ENCODE results near the gene SYT17. TPM values are rescaled to one million over a fixed set of nuclear protein-coding genes. Genes with fewer than 3 reads are reported as not detected.
"Not testable (repeated sequence)": the region's sequence is repeated elsewhere in the genome, so short reads cannot be mapped to it uniquely, and the experiment has no call there.

SYT17 gene
- total RNA-seq, 1 donor from 2014 or later, result 7.7 TPM

- DNase-seq (ENCODE audit: low spot score) (no peak), ATAC-seq (no peak)
Observed at GRCh38 chr16:19173059-19173458, 5.0 kb downstream of the SYT17 start.

DNA sequence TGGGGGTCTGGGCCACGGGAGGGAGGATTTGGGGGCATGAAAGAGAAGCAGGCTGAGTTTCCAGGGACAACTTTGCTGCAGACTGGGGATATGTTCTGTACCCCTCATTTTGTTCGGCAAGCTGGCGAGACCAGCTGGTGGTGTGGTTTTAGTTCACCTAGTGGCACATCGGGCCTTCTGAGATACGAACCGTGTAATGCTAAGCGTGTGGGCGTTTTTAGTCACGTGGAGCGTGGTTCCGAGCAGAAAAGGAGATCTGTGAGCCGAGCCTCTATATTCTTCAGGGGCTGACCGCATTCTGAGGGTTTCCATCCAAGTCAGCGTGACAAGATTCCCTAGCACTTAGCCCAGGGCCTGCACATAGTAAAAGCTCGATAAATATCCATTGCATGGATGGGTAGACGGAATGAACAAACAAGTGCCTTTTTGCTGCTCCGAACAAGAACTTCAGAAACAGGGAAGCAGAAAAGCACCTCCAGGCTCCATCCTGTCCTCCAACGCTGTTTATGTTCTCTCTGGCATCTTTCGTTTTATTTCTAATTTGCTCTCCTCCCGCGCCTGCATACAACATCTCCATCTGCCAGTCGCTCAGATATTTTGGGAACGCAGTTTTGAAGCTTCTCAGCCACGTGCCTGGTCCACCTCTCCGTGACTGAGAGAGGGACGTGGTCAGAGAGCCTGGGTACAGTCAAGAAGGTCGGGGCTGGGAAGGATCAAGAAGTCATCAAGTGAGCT is 5.8 kb downstream of the SYT17 start:
- DNase-seq (ENCODE audit: low spot score) (no peak), ATAC-seq (no peak)

DNA sequence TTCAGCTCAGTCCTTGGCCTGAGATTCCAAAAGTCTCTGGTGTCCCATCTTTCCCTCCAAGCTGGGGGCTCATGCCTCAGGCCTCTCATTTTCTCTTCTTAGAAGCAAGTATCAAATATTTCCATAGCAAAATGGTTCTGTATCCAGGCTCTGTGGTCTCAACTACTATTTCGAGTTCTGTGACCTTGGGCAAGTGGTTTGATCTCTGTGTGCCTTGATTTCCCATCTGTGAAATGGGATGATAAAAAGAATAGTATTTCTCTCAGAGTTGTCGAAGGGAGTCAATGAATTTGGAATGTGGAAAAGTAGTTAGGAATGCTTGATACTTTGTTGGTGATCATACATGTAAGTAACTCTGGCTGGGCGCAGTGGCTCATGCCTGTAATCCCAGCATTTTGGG is 6.4 kb downstream of the SYT17 start:
- DNase-seq (ENCODE audit: low spot score), result no peak
- ATAC-seq, result no peak

DNA sequence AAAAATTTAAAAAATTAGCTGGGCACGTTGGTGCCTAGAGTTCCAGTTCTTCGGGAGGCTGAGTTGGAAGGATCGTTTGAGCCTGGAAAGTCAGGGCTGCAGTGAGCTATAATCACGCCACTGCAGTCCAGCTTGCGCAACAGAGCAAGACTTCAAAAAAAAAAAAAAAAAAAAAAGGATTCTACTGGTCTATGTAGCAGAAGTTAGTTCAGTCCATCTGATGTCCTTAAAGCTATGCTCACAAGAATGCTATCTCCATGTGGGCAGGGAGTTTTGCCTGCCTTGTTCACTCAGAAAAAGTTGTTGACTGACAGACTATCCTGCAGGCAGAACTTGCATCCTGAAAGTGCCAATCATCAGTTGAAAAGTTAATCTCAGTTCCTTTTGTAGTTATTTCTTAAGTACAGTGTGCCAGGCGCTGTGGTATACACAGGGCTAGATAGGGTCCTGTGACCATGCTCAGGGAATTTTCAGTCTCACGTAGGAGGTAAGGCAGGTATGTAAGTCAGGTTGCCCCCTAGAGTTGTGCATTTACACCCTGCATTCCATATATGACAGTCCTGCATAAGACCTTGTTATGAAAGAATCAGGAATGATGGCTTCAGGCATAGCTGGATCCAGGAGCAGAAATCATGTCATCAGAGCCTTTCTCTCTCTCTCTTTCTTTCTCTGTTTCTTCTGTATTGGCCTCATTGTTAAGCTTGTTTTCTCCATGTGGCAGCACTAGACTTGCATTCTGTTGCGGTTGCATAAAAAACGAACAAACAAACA is 7.6 kb downstream of the SYT17 start:
- peak; percentile 53 for ATAC-seq
- DNase-seq (ENCODE audit: low spot score), result no peak

DNA sequence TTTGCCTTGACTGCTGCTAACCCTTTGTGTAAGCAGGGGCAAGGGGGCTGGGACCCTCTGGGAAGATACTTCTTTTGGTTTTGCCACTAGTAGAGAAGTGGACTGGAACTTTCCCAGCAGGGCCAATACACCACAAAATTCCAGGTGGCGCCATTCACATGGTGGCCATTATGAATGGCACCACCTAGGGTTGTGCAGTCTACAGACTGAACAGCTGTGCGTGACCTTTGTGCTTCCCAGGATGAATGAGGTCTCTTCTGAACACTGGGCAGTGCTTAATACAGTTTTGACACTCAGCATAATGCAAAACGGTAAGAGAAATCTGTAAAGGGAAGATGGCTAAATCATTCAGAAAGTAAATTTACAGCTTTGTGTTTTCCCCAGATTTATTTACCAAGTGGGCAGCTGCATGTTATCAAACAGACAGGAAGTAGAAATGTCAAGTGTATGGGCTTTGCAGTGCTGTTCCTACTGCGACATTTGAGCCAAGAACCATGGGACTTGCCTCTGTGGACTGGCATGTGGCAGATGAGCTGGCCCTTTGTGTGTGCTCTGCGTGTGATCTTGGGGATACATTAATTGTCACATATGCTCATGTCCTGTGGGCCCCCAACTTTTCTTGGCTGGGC is 9.2 kb downstream of the SYT17 start:
- ATAC-seq (no peak), DNase-seq (ENCODE audit: low spot score) (no peak)

- no peak for ATAC-seq
Observed at GRCh38 chr16:19179546-19180490, 11.8 kb downstream of the SYT17 start.

GRCh38 chr16:19180741-19181140 is 12.7 kb downstream of the SYT17 start:
- peak; percentile 10 for ATAC-seq
- no peak for DNase-seq (ENCODE audit: low spot score)

More at GRCh38 chr16:19179546-19180490, 11.8 kb downstream of the SYT17 start:
- DNase-seq (ENCODE audit: low spot score), result no peak

DNA sequence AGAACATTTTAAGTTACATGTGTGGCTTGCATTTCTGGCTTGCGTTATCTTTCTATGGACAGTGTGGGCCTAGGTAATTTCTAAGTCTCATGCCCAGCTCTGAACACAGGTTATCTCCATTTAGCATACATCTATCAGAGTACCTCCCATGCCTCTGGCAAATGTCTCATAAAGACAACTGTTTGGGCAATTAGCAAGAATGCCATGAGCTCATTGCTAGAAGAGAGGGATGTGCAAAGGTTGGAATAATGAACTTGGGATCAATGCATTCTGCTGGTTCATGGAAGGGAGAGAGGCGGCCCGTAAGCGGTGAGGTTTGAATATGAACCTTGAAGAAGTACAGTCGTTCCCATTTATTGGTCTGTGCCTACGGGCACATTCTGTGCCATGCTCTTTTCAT is 14.4 kb downstream of the SYT17 start:
- DNase-seq (ENCODE audit: low spot score) (no peak), ATAC-seq (peak; percentile 37)

DNA sequence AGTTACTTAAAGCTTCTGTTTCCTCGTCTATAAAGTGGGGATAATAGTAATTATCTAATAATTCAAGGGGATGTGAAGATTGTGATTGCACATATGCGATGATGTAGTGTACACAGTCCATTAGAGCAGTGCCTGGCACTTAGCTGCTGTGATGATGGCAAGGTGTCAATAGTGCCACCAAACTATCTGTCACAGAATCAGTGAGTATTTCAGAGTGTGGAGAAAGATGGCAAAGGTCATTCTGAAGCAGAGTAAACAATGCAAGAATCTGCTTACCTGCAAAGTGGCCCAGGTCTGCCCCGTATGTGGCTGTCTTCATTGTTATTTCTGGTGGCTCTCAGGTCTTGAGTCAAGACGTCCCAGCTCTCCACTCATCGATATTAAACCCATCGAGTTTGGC is 15.1 kb downstream of the SYT17 start:
- DNase-seq (ENCODE audit: low spot score), result peak; percentile 72
- peak; percentile 78 for ATAC-seq

- DNase-seq (ENCODE audit: low spot score) (no peak), ATAC-seq (peak; percentile 36)
Observed at GRCh38 chr16:19184823-19185509, 16.9 kb downstream of the SYT17 start.

DNA sequence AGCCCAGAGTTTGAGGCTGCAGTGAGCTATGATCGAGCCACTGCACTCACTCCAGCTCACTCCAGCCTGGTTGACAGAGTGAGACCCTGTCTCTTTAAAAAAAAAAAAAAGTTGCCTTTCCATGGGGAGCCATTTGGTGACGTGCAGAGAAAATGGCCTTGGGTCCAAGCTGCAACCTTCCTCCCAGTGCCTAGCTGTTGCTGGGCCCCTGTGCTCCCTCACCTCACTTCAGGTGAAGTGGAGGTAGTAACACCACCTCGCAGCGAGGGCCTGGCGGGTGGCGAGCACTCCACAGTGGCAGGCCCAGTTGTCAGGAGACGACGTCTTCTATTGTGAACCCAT is 17.4 kb downstream of the SYT17 start:
- DNase-seq (ENCODE audit: low spot score) (no peak), ATAC-seq (no peak)

- DNase-seq (ENCODE audit: low spot score) (no peak), ATAC-seq (no peak)
Observed at GRCh38 chr16:19186408-19186807, 18.4 kb downstream of the SYT17 start.

- ATAC-seq; DNase-seq (ENCODE audit: low spot score): not testable (repeated sequence)
Observed at GRCh38 chr16:19187961-19188360, 19.9 kb downstream of the SYT17 start.

DNA sequence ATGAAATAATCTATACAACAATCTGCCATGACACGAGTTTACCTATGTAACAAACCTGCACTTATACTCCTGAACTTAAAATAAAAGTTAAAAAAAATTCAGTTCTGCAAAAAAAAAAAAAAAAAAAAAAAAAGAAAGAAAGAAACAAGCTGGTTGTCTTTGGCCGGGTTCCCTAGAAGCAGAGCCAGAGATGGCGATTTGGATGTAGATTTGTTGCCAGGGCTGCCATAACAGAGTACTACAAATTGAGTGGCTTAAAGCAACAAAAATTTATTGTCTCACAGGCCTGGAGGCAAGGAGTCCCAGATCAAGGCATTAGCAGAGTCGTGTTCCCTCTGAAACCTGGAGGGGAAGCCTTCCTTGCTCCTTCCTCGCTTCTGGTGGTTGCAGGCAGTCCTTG is 20.4 kb downstream of the SYT17 start:
- ATAC-seq, result no peak

GRCh38 chr16:19192865-19193264 is 24.8 kb downstream of the SYT17 start:
- peak; percentile 81 for ATAC-seq
- peak; percentile 68 for DNase-seq (ENCODE audit: low spot score)

More for the DNA sequence above, 20.4 kb downstream of the SYT17 start:
- DNase-seq (ENCODE audit: low spot score), result no peak

DNA sequence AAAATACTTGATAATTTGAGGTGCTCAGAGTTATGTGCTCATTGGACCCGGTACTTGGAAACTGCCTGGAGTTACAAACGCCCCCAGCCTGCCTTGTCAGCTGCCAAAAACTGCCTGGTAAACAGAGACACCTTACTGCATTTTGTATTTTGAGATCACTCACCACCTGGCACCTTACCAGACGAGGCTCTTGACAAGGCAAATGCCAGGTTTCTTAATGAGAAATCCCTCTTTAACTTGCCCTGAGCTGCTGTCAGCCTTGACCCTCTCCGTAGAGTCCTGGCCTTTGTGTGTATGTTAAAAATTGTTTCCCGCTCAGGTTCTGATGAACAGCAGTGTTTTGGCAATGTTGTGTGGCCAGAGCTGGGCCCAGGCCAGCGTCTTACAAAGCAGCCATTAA is 28.8 kb downstream of the SYT17 start:
- ATAC-seq (peak; percentile 33), DNase-seq (ENCODE audit: low spot score) (no peak)

DNA sequence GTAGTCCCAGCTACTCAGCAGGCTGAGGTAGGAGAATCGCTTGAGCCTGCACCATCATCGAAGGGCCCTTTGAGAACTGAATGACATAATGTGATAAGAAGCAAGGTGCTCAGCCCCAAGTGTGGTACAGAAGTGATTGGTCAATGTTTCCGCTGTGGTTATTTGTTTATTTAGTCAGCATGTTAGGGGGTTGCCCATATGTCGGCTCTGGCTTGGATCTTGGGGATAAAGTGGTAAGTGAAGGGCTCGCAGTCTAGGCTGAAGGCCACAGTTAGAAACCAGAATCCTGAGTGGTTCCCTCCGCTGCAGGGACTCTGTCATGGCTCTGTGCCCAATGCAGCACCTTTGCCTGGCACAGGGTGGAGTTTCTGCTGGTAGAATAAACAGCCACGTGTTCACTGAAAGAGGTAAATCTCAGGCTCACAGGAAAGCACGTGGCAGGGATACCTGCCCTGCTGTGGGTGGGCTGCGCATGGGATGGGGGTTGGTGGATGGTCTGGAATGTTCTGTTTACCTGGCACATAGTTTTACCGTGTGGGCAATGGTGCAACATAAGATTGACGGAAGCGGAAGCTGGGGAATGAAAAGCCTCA is 35.4 kb downstream of the SYT17 start:
- DNase-seq (ENCODE audit: low spot score) (peak; percentile 80), ATAC-seq (peak; percentile 91)

DNA sequence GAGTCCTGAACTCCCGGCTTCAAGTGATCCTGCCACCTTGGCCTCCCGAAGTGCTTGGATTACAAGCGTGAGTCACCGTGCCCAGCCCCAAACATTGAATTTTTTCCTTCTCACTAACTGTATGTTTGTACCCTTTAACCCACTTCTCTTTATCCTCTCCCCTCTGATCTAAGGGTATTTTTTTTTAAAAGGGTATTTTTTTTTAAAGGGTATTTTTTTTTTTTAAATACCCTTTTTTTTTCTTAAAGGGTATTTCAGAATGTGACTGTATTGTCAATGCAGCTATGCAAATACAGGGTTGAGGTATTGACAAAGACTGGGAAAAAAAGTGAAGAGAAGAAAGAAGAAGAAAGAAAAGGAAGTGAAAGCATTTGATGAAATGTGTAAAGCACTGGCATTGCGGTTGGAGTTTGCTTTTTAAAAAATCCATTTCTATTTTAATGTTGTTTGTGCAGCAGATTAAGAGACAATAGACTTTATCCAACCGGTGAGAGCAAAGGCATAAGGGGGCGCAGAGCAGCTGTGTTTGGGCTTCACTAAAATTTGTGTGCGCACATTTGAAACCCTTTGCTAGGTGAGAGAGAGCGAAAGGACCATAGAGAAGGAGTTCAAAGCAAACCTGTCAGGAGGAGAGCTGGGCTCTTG is 42.4 kb downstream of the SYT17 start:
- ATAC-seq (no peak), DNase-seq (ENCODE audit: low spot score) (no peak)

DNA sequence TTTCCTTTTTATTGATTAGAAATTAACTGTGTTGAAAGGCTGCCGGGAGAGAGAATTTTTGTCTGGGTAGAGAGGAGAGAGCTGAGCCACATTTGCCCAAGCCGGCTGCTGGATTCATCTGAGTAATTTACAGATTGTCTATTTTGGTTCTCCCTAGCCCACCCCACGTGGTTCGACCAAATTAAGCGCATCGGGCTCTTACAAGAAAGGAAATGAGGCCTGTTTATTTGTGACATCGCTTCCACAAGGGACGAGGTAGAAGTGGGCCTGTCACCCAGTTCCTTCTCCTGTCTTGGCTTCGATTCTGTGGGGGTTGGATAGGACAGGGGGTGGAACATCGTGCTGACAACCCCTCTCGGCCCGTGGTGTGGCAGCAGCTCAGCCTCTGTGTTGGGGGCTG is 42.9 kb downstream of the SYT17 start:
- DNase-seq (ENCODE audit: low spot score), result no peak
- ATAC-seq, result no peak

All from left lobe of liver (tissue), 2 donors.